Tibial nerve (tissue), 4 donors: ENCODE data around the gene PCED1A. TPM values are rescaled to one million over a fixed set of nuclear protein-coding genes. Genes with fewer than 3 reads are reported as not detected.

Experiments
- DNase-seq, 2 donors: peaks; one replicate each; pipeline ENCODE4 v3.0.0-alpha.2; 2019; ENCODE audit warnings: low spot score in 2 of 2
- H3K27ac ChIP-seq, 4 donors: fragments of 200-600 bp; sonication (generic) in 3 of 4; one replicate each; pipeline ENCODE4 v1.5.1; 2017 to 2019; ENCODE audit warnings: mild to moderate bottlenecking in 1 of 4
- H3K27me3 ChIP-seq, 2 donors: fragments of 200-600 bp; sonication (generic) in 1 of 2; one replicate each; pipeline versions ENCODE4 v1.5.1 to v1.6.0; 2017 to 2019
- H3K36me3 ChIP-seq, 3 donors: fragments of 200-600 bp; sonication (generic); one replicate each; pipeline ENCODE4 v1.5.1; 2018 to 2019
- H3K4me1 ChIP-seq, 4 donors: fragments of 200-600 bp; sonication (generic) in 3 of 4; one replicate each; pipeline ENCODE4 v1.5.1; 2017 to 2019
- H3K4me3 ChIP-seq, 4 donors: fragments of 200-600 bp; sonication (generic) in 3 of 4; one replicate each; pipeline ENCODE4 v1.5.1; 2017 to 2019; ENCODE audit warnings: mild to moderate bottlenecking in 1 of 4, moderate library complexity in 1 of 4
- H3K9me3 ChIP-seq, 4 donors: fragments of 200-600 bp; sonication (generic) in 3 of 4; one replicate each; pipeline ENCODE4 v1.5.1; 2017 to 2019
- CTCF ChIP-seq, 5 experiments: fragments of 200-600 bp in 3 of 5; fragments of 450-650 bp in 2 of 5; sonication (generic) in 3 of 5; IDR thresholded peaks; one replicate each; pipeline ENCODE4 v1.5.1; 2016 to 2019; ENCODE audit warnings: antibody characterized with exemption in 5 of 5, mild to moderate bottlenecking in 3 of 5, moderate library complexity in 2 of 5
- EP300 ChIP-seq, 2 donors: sonication (generic); formaldehyde crosslinking; IDR thresholded peaks; one replicate each; pipeline ENCODE4 v1.6.1; 2017; ENCODE audit warnings: antibody characterized with exemption in 2 of 2, mild to moderate bottlenecking in 1 of 2
- POLR2A ChIP-seq, 2 donors: fragments of 450-650 bp; IDR thresholded peaks; one replicate each; pipeline ENCODE4 v1.6.1; 2017; ENCODE audit warnings: antibody characterized with exemption in 2 of 2, mild to moderate bottlenecking in 2 of 2, moderate library complexity in 2 of 2
- WGBS, 2 donors: methylation state at CpG; one replicate each; pipeline ENCODE4 v1.1.5; 2018; 5-methylcytosine and 5-hydroxymethylcytosine counted together
- total RNA-seq, 4 donors: library from RNA; depleted of rRNA; stranded (reverse); fragments of >200 nt; gene quantifications; one replicate each; pipeline ENCODE4 v1.1.0, GENCODE V29; 2016

The PCED1A gene
- total RNA-seq, 4 donors from 2014 or later = 36.8 to 84.6 (median 62.3) TPM

- TF ChIP-seq POLR2A (IDR thresholded peaks at IDR 0.05) = no peak
- no peak for TF ChIP-seq EP300 (IDR thresholded peaks at IDR 0.05)
- TF ChIP-seq CTCF (IDR thresholded peaks at IDR 0.05) = no peak
- 85 to 90% methylated on average over 3 of the region's 3 CpGs for WGBS, 2 donors
- Histone ChIP-seq H3K27ac (no peak overlapping the region), H3K27me3 (no peaks in the 10 kb centered on the region), H3K4me1 (peaks cover 0 to 22% (median 2%) of the 10 kb centered on the region in 4 donors), H3K9me3 (no peaks in the 10 kb centered on the region), H3K36me3 (no peaks in the 10 kb centered on the region), H3K4me3 (no peak overlapping the region)
- DNase-seq = no peak
Measured at GRCh38 chr20:2887715-2888114, 47.3 kb upstream of the PCED1A start.

- peaks cover 0 to 25% (median 2%) of the 10 kb centered on the region in 4 donors for H3K4me1 ChIP-seq
- no peak for DNase-seq
- 48 to 58% methylated on average over 3 of the region's 3 CpGs for WGBS, 2 donors
- TF ChIP-seq EP300 (IDR thresholded peaks at IDR 0.05) = no peak
- TF ChIP-seq CTCF (IDR thresholded peaks at IDR 0.05) = no peak
- TF ChIP-seq POLR2A (IDR thresholded peaks at IDR 0.05) = no peak
- no peaks in the 10 kb centered on the region for H3K9me3 ChIP-seq
- no peaks in the 10 kb centered on the region for H3K27me3 ChIP-seq
- no peak overlapping the region for H3K27ac ChIP-seq
- no peaks in the 10 kb centered on the region for H3K36me3 ChIP-seq
- H3K4me3 ChIP-seq = no peak overlapping the region
Measured at GRCh38 chr20:2883726-2884637, 43.5 kb upstream of the PCED1A start.

GRCh38 chr20:2880650-2881049, 40.2 kb upstream of the PCED1A start:
- H3K4me1 ChIP-seq = peaks cover 0 to 39% (median 3%) of the 10 kb centered on the region in 4 donors
- 84 to 90% methylated on average over 7 of the region's 7 CpGs for WGBS, 2 donors

GRCh38 chr20:2879146-2879545, 38.7 kb upstream of the PCED1A start:
- no peak overlapping the region for H3K27ac ChIP-seq
- WGBS, 2 donors = 63 to 69% methylated on average over 3 of the region's 3 CpGs
- peaks cover 0 to 49% (median 12%) of the 10 kb centered on the region in 4 donors for H3K4me1 ChIP-seq
- no peak overlapping the region for H3K4me3 ChIP-seq
- H3K9me3 ChIP-seq = no peaks in the 10 kb centered on the region
- H3K27me3 ChIP-seq = no peaks in the 10 kb centered on the region
- TF ChIP-seq EP300 (IDR thresholded peaks at IDR 0.05) (no peak), POLR2A (IDR thresholded peaks at IDR 0.05) (no peak), CTCF (IDR thresholded peaks at IDR 0.05) (no peak)
- DNase-seq = no peak
- H3K36me3 ChIP-seq = no peaks in the 10 kb centered on the region

More at GRCh38 chr20:2880650-2881049, 40.2 kb upstream of the PCED1A start:
- Histone ChIP-seq H3K27ac (no peak overlapping the region), H3K27me3 (no peaks in the 10 kb centered on the region), H3K9me3 (no peaks in the 10 kb centered on the region), H3K4me3 (no peak overlapping the region), H3K36me3 (no peaks in the 10 kb centered on the region)
- no peak for DNase-seq
- TF ChIP-seq POLR2A (IDR thresholded peaks at IDR 0.05) = no peak
- no peak for TF ChIP-seq CTCF (IDR thresholded peaks at IDR 0.05)
- TF ChIP-seq EP300 (IDR thresholded peaks at IDR 0.05) = no peak

- no peaks in the 10 kb centered on the region for H3K9me3 ChIP-seq
- H3K27me3 ChIP-seq = no peaks in the 10 kb centered on the region
- TF ChIP-seq CTCF (IDR thresholded peaks at IDR 0.05) = no peak
- no peak for TF ChIP-seq POLR2A (IDR thresholded peaks at IDR 0.05)
- no peak for TF ChIP-seq EP300 (IDR thresholded peaks at IDR 0.05)
- peaks cover 0 to 44% (median 10%) of the 10 kb centered on the region in 4 donors for H3K4me1 ChIP-seq
- H3K4me3 ChIP-seq = no peak overlapping the region
- H3K36me3 ChIP-seq = no peaks in the 10 kb centered on the region
- H3K27ac ChIP-seq = no peak overlapping the region
- 98 to 100% methylated on average over 1 of the region's 1 CpG for WGBS, 2 donors
- DNase-seq = no peak
Measured at GRCh38 chr20:2878515-2878914, 38.1 kb upstream of the PCED1A start.
